ENCODE data around the gene EMCN.

- TF ChIP-seq CTCF (IDR thresholded peaks at IDR 0.05) = no peak
- TF ChIP-seq EZH2 (IDR thresholded peaks at IDR 0.05) = no peak
- no peak for TF ChIP-seq EZH2phosphoT487 (IDR thresholded peaks at IDR 0.05)
These were observed 9.1 kb downstream of the EMCN start for GRCh38 chr4:100508691-100509090.

Measured in neural progenitor cell (in vitro differentiated cells).